Trophoblast cell (in vitro differentiated cells and primary cell): ENCODE measurements around the gene PAPPA.

Source experiments
- DNase-seq, 2 donors: peaks; one replicate each; pipeline ENCODE4 v3.0.0-alpha.2; 2016
- H2AFZ ChIP-seq: 2 replicates; pipeline ENCODE4 v1.6.1; 2013; ENCODE audit warnings: low read length, moderate library complexity, mild to moderate bottlenecking; ENCODE audit not compliant: insufficient read depth, poor library complexity
- H2AK5ac ChIP-seq: 2 replicates; pipeline ENCODE4 v1.6.1; 2013; ENCODE audit warnings: mild to moderate bottlenecking, low read length
- H2BK120ac ChIP-seq: 2 replicates; pipeline ENCODE4 v1.6.1; 2013; ENCODE audit warnings: low read length, mild to moderate bottlenecking, moderate library complexity; ENCODE audit not compliant: insufficient read depth, poor library complexity
- H2BK12ac ChIP-seq: 2 replicates; pipeline ENCODE4 v1.6.1; 2013; ENCODE audit warnings: mild to moderate bottlenecking, low read length, moderate library complexity
- H2BK5ac ChIP-seq: 2 replicates; pipeline ENCODE4 v1.6.1; 2013; ENCODE audit warnings: low read length, low read depth, moderate library complexity, mild to moderate bottlenecking; ENCODE audit not compliant: poor library complexity
- H3K14ac ChIP-seq: 2 replicates; pipeline ENCODE4 v1.6.1; 2013; ENCODE audit warnings: mild to moderate bottlenecking, low read length
- H3K18ac ChIP-seq: 2 replicates; pipeline ENCODE4 v1.6.1; 2013; ENCODE audit warnings: mild to moderate bottlenecking, low read length
- H3K23ac ChIP-seq: 2 replicates; pipeline ENCODE4 v1.6.1; 2013; ENCODE audit warnings: low read length
- H3K27ac ChIP-seq: 2 replicates; pipeline ENCODE4 v1.5.1; 2013; ENCODE audit warnings: low read depth, mild to moderate bottlenecking, inconsistent platforms, low read length, moderate library complexity
- H3K27me3 ChIP-seq: 2 replicates; pipeline ENCODE4 v1.6.1; 2013; ENCODE audit warnings: inconsistent platforms, mild to moderate bottlenecking, low read length, moderate library complexity; ENCODE audit not compliant: insufficient read depth
- H3K36me3 ChIP-seq, 2 experiments: 1 replicate in 1 of 2; 2 replicates in 1 of 2; pipeline ENCODE4 v1.6.1; 2013; ENCODE audit warnings: low read length in 2 of 2, mild to moderate bottlenecking in 2 of 2, moderate library complexity in 1 of 2; ENCODE audit not compliant: insufficient read depth in 2 of 2, control insufficient read depth in 1 of 2
- H3K4ac ChIP-seq: 2 replicates; pipeline ENCODE4 v1.6.1; 2013; ENCODE audit warnings: low read depth, mild to moderate bottlenecking, low read length, moderate library complexity
- H3K4me1 ChIP-seq, 2 experiments: 1 replicate in 1 of 2; 2 replicates in 1 of 2; pipeline ENCODE4 v1.6.1; 2013; ENCODE audit warnings: low read length in 2 of 2, mild to moderate bottlenecking in 2 of 2, moderate library complexity in 1 of 2; ENCODE audit not compliant: insufficient read depth in 2 of 2, control insufficient read depth in 1 of 2
- H3K4me2 ChIP-seq: 2 replicates; pipeline ENCODE4 v1.6.1; 2013; ENCODE audit warnings: inconsistent platforms, mild to moderate bottlenecking, low read length, moderate library complexity
- H3K4me3 ChIP-seq: 2 replicates; pipeline ENCODE4 v1.5.1; 2013; ENCODE audit warnings: mild to moderate bottlenecking, low read depth, low read length, inconsistent platforms
- H3K79me1 ChIP-seq: one replicate; pipeline ENCODE4 v1.6.1; 2013; ENCODE audit warnings: low read length
- H3K79me2 ChIP-seq: 2 replicates; pipeline ENCODE4 v1.6.1; 2013; ENCODE audit warnings: low read length, mild to moderate bottlenecking; ENCODE audit not compliant: control insufficient read depth, insufficient read depth, poor library complexity
- H3K9ac ChIP-seq: 2 replicates; pipeline ENCODE4 v1.6.1; 2013; ENCODE audit warnings: mild to moderate bottlenecking, low read length
- H3K9me3 ChIP-seq: 2 replicates; pipeline ENCODE4 v1.6.1; 2013; ENCODE audit warnings: low read depth, mild to moderate bottlenecking, control low read depth, inconsistent platforms, low read length; ENCODE audit not compliant: insufficient read depth
- H4K12ac ChIP-seq: 2 replicates; pipeline ENCODE4 v1.6.1; 2013; ENCODE audit warnings: low read depth, mild to moderate bottlenecking, low read length, moderate library complexity
- H4K8ac ChIP-seq: 2 replicates; pipeline ENCODE4 v1.6.1; 2013; ENCODE audit warnings: low read depth, mild to moderate bottlenecking, low read length, moderate library complexity
- H4K91ac ChIP-seq: one replicate; pipeline ENCODE4 v1.6.1; 2013; ENCODE audit warnings: low read depth, mild to moderate bottlenecking, low read length, moderate library complexity
- WGBS: extraction: QIAGEN DNeasy Blood & Tissue Kit; methylation state at CpG from one replicate; pipeline ENCODE4 v1.1.7; 2013; ENCODE audit warnings: missing lambda C conversion rate; ENCODE audit not compliant: insufficient read length, insufficient coverage; ENCODE audit errors: extremely low coverage; 5-methylcytosine and 5-hydroxymethylcytosine counted together

The PAPPA gene

GRCh38 chr9:116352958-116353357 is 199.4 kb downstream of the PAPPA start:
- Histone ChIP-seq H2AK5ac (no peak overlapping the region), H4K91ac (no peak overlapping the region), H3K9me3 (no peaks in the 10 kb centered on the region), H3K4me2 (no peak overlapping the region), H4K8ac (no peak overlapping the region), H3K18ac (no peak overlapping the region), H3K36me3 (peaks cover 3 to 10% of the 10 kb centered on the region in 2 experiments), H3K4me1 (no peaks in the 10 kb centered on the region), H4K12ac (no peak overlapping the region), H3K9ac (no peak overlapping the region), H2BK120ac (no peak overlapping the region), H2BK5ac (no peak overlapping the region), H3K27ac (no peak overlapping the region), H3K14ac (no peak overlapping the region), H2AFZ (no peak overlapping the region), H2BK12ac (no peak overlapping the region), H3K4ac (no peak overlapping the region), H3K27me3 (no peaks in the 10 kb centered on the region), H3K79me1 (no peaks in the 10 kb centered on the region), H3K79me2 (no peaks in the 10 kb centered on the region), H3K23ac (no peak overlapping the region), H3K4me3 (no peak overlapping the region)
- DNase-seq, result no peak
- no CpG with 5 or more reads among the region's 3 CpGs for WGBS

GRCh38 chr9:116355153-116355921 is 201.7 kb downstream of the PAPPA start:
- no peak overlapping the region for H2BK120ac ChIP-seq
- no peak overlapping the region for H2BK5ac ChIP-seq
- no peak overlapping the region for H3K14ac ChIP-seq
- H3K9me3 ChIP-seq, result no peaks in the 10 kb centered on the region
- no peak overlapping the region for H4K12ac ChIP-seq
- peak; percentile 51 to 63 for DNase-seq
- H3K4ac ChIP-seq, result no peak overlapping the region
- no peak overlapping the region for H4K91ac ChIP-seq
- H2AFZ ChIP-seq, result no peak overlapping the region
- H3K27ac ChIP-seq, result no peak overlapping the region
- no peaks in the 10 kb centered on the region for H3K4me1 ChIP-seq
- H4K8ac ChIP-seq, result no peak overlapping the region
- H2AK5ac ChIP-seq, result no peak overlapping the region
- H3K23ac ChIP-seq, result no peak overlapping the region
- H2BK12ac ChIP-seq, result no peak overlapping the region
- no peak overlapping the region for H3K9ac ChIP-seq
- no peaks in the 10 kb centered on the region for H3K79me2 ChIP-seq
- H3K4me2 ChIP-seq, result no peak overlapping the region
- no CpG with 5 or more reads among the region's 11 CpGs for WGBS
- H3K4me3 ChIP-seq, result no peak overlapping the region
- no peaks in the 10 kb centered on the region for H3K79me1 ChIP-seq
- peaks cover 3 to 8% of the 10 kb centered on the region in 2 experiments for H3K36me3 ChIP-seq
- H3K27me3 ChIP-seq, result no peaks in the 10 kb centered on the region
- H3K18ac ChIP-seq, result no peak overlapping the region

- no CpG with 5 or more reads among the region's 3 CpGs for WGBS
Measured at GRCh38 chr9:116358251-116358650, 204.7 kb downstream of the PAPPA start.

DNA sequence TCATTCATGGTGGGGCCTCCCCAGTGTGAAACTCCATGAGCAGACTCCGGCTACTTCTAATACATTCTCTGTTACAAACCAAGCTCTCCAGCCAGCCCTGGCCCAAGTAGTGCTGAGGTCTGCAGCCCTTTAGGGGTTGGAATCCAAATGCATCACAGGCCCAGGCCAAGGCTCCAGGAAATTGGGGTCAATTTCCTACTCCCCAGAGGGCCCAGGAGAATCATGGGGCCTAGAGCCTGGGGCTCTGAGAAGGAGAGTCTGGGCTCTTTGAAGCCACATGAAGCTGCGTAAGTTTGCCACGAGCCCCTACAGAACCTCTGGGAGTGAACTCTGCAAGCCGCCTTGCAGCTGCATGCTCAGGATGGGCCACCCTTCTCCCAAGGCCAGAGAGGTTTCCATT is 206.4 kb downstream of the PAPPA start:
- no peak overlapping the region for H4K12ac ChIP-seq
- no peaks in the 10 kb centered on the region for H3K9me3 ChIP-seq
- no peak overlapping the region for H4K8ac ChIP-seq
- no peak overlapping the region for H2AFZ ChIP-seq
- no peak overlapping the region for H3K14ac ChIP-seq
- no peak overlapping the region for H2BK12ac ChIP-seq
- no peak overlapping the region for H3K27ac ChIP-seq
- H3K27me3 ChIP-seq, result no peaks in the 10 kb centered on the region
- no peak overlapping the region for H3K9ac ChIP-seq
- no peak overlapping the region for H3K18ac ChIP-seq
- no peaks in the 10 kb centered on the region for H3K4me1 ChIP-seq
- H2BK5ac ChIP-seq, result no peak overlapping the region
- no peak overlapping the region for H3K4me3 ChIP-seq
- no peak overlapping the region for H2AK5ac ChIP-seq
- H3K23ac ChIP-seq, result no peak overlapping the region
- no peak overlapping the region for H3K4ac ChIP-seq
- no peak overlapping the region for H3K4me2 ChIP-seq
- H2BK120ac ChIP-seq, result no peak overlapping the region
- no CpG with 5 or more reads among the region's 4 CpGs for WGBS
- peaks cover 6 to 11% of the 10 kb centered on the region in 2 experiments for H3K36me3 ChIP-seq
- no peaks in the 10 kb centered on the region for H3K79me2 ChIP-seq
- no peak overlapping the region for H4K91ac ChIP-seq
- DNase-seq, result no peak
- no peaks in the 10 kb centered on the region for H3K79me1 ChIP-seq

More at GRCh38 chr9:116358251-116358650, 204.7 kb downstream of the PAPPA start:
- DNase-seq, result peak; percentile 71 to 79
- no peak overlapping the region for H4K91ac ChIP-seq
- H2BK120ac ChIP-seq, result no peak overlapping the region
- no peak overlapping the region for H3K18ac ChIP-seq
- no peak overlapping the region for H2BK12ac ChIP-seq
- no peak overlapping the region for H3K4me3 ChIP-seq
- H3K36me3 ChIP-seq, result peaks cover 6 to 11% of the 10 kb centered on the region in 2 experiments
- no peaks in the 10 kb centered on the region for H3K27me3 ChIP-seq
- H2BK5ac ChIP-seq, result no peak overlapping the region
- H4K12ac ChIP-seq, result no peak overlapping the region
- H3K4me1 ChIP-seq, result no peaks in the 10 kb centered on the region
- H2AFZ ChIP-seq, result no peak overlapping the region
- no peak overlapping the region for H3K4me2 ChIP-seq
- H3K23ac ChIP-seq, result no peak overlapping the region
- no peak overlapping the region for H4K8ac ChIP-seq
- H3K14ac ChIP-seq, result no peak overlapping the region
- H3K79me1 ChIP-seq, result no peaks in the 10 kb centered on the region
- no peak overlapping the region for H3K27ac ChIP-seq
- no peaks in the 10 kb centered on the region for H3K9me3 ChIP-seq
- H3K4ac ChIP-seq, result no peak overlapping the region
- H3K79me2 ChIP-seq, result no peaks in the 10 kb centered on the region
- no peak overlapping the region for H2AK5ac ChIP-seq
- no peak overlapping the region for H3K9ac ChIP-seq
